HCT116 (cell line): ENCODE data around the gene DPH6. TPM values are rescaled to one million over a fixed set of nuclear protein-coding genes. Genes with fewer than 3 reads are reported as not detected.

Experiments used
- ATAC-seq: fragments of 200-7000 bp; cut with Tn5 transposase; 2 replicates; pipeline ENCODE4 v1.9.1; 2020; ENCODE audit warnings: mild to moderate bottlenecking, moderate library complexity
- BruUV-seq: library from RNA; stranded (reverse); fragments of 400-500 nt; replicated peaks from 2 replicates; lab custom pipeline; 2021; lab: Mats Ljungman, UMichigan
- CTCF ChIA-PET: fragments of 300-600 bp; sonication (Branson Sonifier 250); formaldehyde crosslinking; loops from one replicate; lab custom pipeline; 2021; ENCODE audit warnings: antibody characterized with exemption; lab: Charles Lee
- POLR2A ChIA-PET: fragments of 300-600, 350-600 bp; sonication (Branson Sonifier 250); formaldehyde crosslinking; loops from one replicate; lab custom pipeline; 2021; ENCODE audit warnings: antibody characterized with exemption; lab: Charles Lee
- RAD21 ChIA-PET, 2 experiments: fragments of 300-600 bp; sonication (Branson Sonifier 250); formaldehyde crosslinking; loops; one replicate each; lab custom pipeline; 2023; ENCODE audit warnings: low total read pairs in 2 of 2; ENCODE audit not compliant: uncharacterized antibody in 2 of 2, unreplicated experiment in 2 of 2, low non-redundant PET in 1 of 2; lab: Charles Lee
- DNase-seq: peaks from one replicate; pipeline ENCODE4 v3.0.0-alpha.2; 2010; ENCODE audit warnings: low read depth, low spot score
- H2AFZ ChIP-seq: fragments of 200-600 bp; shearing (Covaris generic), sonication (generic); 2 replicates; pipeline ENCODE4 v1.6.1; 2017; ENCODE audit warnings: low read depth, mixed run types, mixed read lengths, antibody characterized with exemption, low read length; ENCODE audit not compliant: poor library complexity, severe bottlenecking
- H3K27ac ChIP-seq: 2 replicates; pipeline ENCODE4 v1.5.1; 2012; ENCODE audit warnings: low read depth, low read length
- H3K27me3 ChIP-seq: fragments of 200-600 bp; sonication (generic); 2 replicates; pipeline ENCODE4 v1.6.1; 2016; ENCODE audit warnings: mixed run types, low read length, mixed read lengths; ENCODE audit not compliant: insufficient read depth
- H3K36me3 ChIP-seq, 2 experiments: fragments of 200-500 bp in 1 of 2; fragments of 200-600 bp in 1 of 2; sonication (Bioruptor generic) in 1 of 2; sonication (generic) in 1 of 2; 2 replicates each; pipeline versions ENCODE4 v1.5.1 to v1.6.1; 2014 to 2016; ENCODE audit warnings: low read length in 2 of 2, inconsistent platforms in 1 of 2, mixed read lengths in 1 of 2, mixed run types in 1 of 2; ENCODE audit not compliant: insufficient read depth in 2 of 2, control insufficient read depth in 1 of 2
- H3K4me1 ChIP-seq, 2 experiments: fragments of 200-600 bp in 1 of 2; sonication (generic) in 1 of 2; 2 replicates each; pipeline versions ENCODE4 v1.5.1 to v1.6.1; 2012 to 2017; ENCODE audit warnings: low read length in 2 of 2, inconsistent platforms in 1 of 2, mild to moderate bottlenecking in 1 of 2, mixed read lengths in 1 of 2, mixed run types in 1 of 2, moderate library complexity in 1 of 2; ENCODE audit not compliant: insufficient read depth in 2 of 2, control insufficient read depth in 1 of 2
- H3K4me2 ChIP-seq: fragments of 200-600 bp; sonication (generic); 2 replicates; pipeline ENCODE4 v1.6.1; 2017; ENCODE audit warnings: mixed run types, low read length, mixed read lengths
- H3K4me3 ChIP-seq, 2 experiments: fragments of 200-600 bp in 1 of 2; sonication (generic) in 1 of 2; replicated peaks in 1 of 2; 2 replicates each; pipeline ENCODE4 v1.5.1; 2011 to 2016; ENCODE audit warnings: low read length in 2 of 2, control low read depth in 1 of 2, low read depth in 1 of 2, mild to moderate bottlenecking in 1 of 2, mixed read lengths in 1 of 2, mixed run types in 1 of 2
- H3K79me2 ChIP-seq: fragments of 200-600 bp; sonication (generic); 2 replicates; pipeline ENCODE4 v1.6.1; 2017; ENCODE audit warnings: mild to moderate bottlenecking, mixed run types, low read length, moderate library complexity, mixed read lengths; ENCODE audit not compliant: insufficient read depth
- H3K9ac ChIP-seq: fragments of 200-600 bp; sonication (generic); 2 replicates; pipeline ENCODE4 v1.6.1; 2016; ENCODE audit warnings: low read length, mixed read lengths
- H3K9me2 ChIP-seq: fragments of 200-600 bp; sonication (generic), shearing (Covaris generic); 2 replicates; pipeline ENCODE4 v1.6.1; 2017; ENCODE audit warnings: mixed run types, mild to moderate bottlenecking, moderate library complexity; ENCODE audit not compliant: insufficient read depth
- H3K9me3 ChIP-seq, 2 experiments: fragments of 200-500 bp in 1 of 2; fragments of 200-600 bp in 1 of 2; sonication (Bioruptor generic) in 1 of 2; sonication (generic) in 1 of 2; 2 replicates each; pipeline ENCODE4 v1.6.1; 2014 to 2017; ENCODE audit warnings: low read length in 2 of 2, mixed read lengths in 2 of 2, inconsistent platforms in 1 of 2, low read depth in 1 of 2, mild to moderate bottlenecking in 1 of 2, mixed run types in 1 of 2, moderate library complexity in 1 of 2; ENCODE audit not compliant: control insufficient read depth in 1 of 2, insufficient read depth in 1 of 2
- H4K20me1 ChIP-seq: fragments of 200-600 bp; sonication (generic), shearing (Covaris generic); 2 replicates; pipeline ENCODE4 v1.6.1; 2017; ENCODE audit warnings: mixed run types, mild to moderate bottlenecking, moderate library complexity; ENCODE audit not compliant: insufficient read depth
- CBX3 ChIP-seq: IDR thresholded peaks from 2 replicates; pipeline ENCODE4 v1.6.1; 2012; ENCODE audit warnings: low read depth
- CTCF ChIP-seq, 3 experiments: fragments of 200-600 bp in 1 of 3; sonication (generic) in 1 of 3; IDR thresholded peaks in 2 of 3; conservative IDR thresholded peaks in 1 of 3; 2 replicates each; pipeline ENCODE4 v1.5.1; 2012 to 2017; ENCODE audit warnings: low read depth in 2 of 3, low read length in 2 of 3, antibody characterized with exemption in 1 of 3, borderline replicate concordance in 1 of 3, control low read depth in 1 of 3, mild to moderate bottlenecking in 1 of 3, mixed read lengths in 1 of 3, mixed run types in 1 of 3, moderate library complexity in 1 of 3; ENCODE audit not compliant: insufficient read depth in 1 of 3
- EGR1 ChIP-seq: IDR thresholded peaks from 2 replicates; pipeline ENCODE4 v1.6.1; 2012; ENCODE audit warnings: low read depth
- EZH2phosphoT487 ChIP-seq: fragments of 200-600 bp; IDR thresholded peaks from 2 replicates; pipeline ENCODE4 v1.6.1; 2018; ENCODE audit warnings: antibody characterized with exemption, borderline replicate concordance
- FOSL1 ChIP-seq: IDR thresholded peaks from 2 replicates; pipeline ENCODE4 v1.6.1; 2012; ENCODE audit warnings: low read depth
- MAX ChIP-seq: IDR thresholded peaks from 2 replicates; pipeline ENCODE4 v1.6.1; 2012
- POLR2A ChIP-seq: IDR thresholded peaks from 2 replicates; pipeline ENCODE4 v1.7.0; 2011; ENCODE audit warnings: borderline replicate concordance; ENCODE audit not compliant: insufficient read depth, insufficient read length; ENCODE audit errors: extremely low read depth
- POLR2AphosphoS5 ChIP-seq: IDR thresholded peaks from 2 replicates; pipeline ENCODE4 v1.6.1; 2011; ENCODE audit warnings: mild to moderate bottlenecking, low read depth, low read length, moderate library complexity
- REST ChIP-seq: IDR thresholded peaks from 2 replicates; pipeline ENCODE4 v1.6.1; 2012; ENCODE audit warnings: low read depth
- SP1 ChIP-seq: IDR thresholded peaks from 2 replicates; pipeline ENCODE4 v1.6.1; 2012; ENCODE audit warnings: low read depth
- YY1 ChIP-seq: IDR thresholded peaks from 2 replicates; pipeline ENCODE4 v1.6.1; 2011; ENCODE audit warnings: low read length, low read depth, moderate library complexity, mild to moderate bottlenecking; ENCODE audit not compliant: insufficient replicate concordance; ENCODE audit errors: extremely low read depth
- ZNF274 ChIP-seq: fragments of 200-500 bp; sonication (Bioruptor generic); IDR thresholded peaks from 2 replicates; pipeline ENCODE4 v1.6.1; 2014; ENCODE audit warnings: mild to moderate bottlenecking, low read depth, low read length, inconsistent platforms
- intact Hi-C: fragments of 100-400 bp; cut with micrococcal nuclease; formaldehyde crosslinking; loops from 2 replicates; pipeline ENCODE4 v1.10.0; 2022
- total RNA-seq: library from RNA; stranded (reverse); gene quantifications from one replicate; pipeline ENCODE4 v1.2.1, GENCODE V29; 2021; ENCODE audit not compliant: unreplicated experiment

Gene DPH6
- total RNA-seq, 1 experiment from 2014 or later: 18.2 TPM

- no peak for TF ChIP-seq REST
Measured at GRCh38 chr15:35557544-35557943, 11.6 kb upstream of the DPH6 start (continued).

- Histone ChIP-seq H3K9me3 (no peaks in the 10 kb centered on the region), H3K4me1 (peaks cover 12 to 14% of the 10 kb centered on the region in 2 experiments), H3K79me2 (no peaks in the 10 kb centered on the region), H4K20me1 (no peaks in the 10 kb centered on the region), H2AFZ (no peak overlapping the region), H3K9me2 (no peaks in the 10 kb centered on the region), H3K36me3 (no peaks in the 10 kb centered on the region), H3K4me2 (peak overlapping the region; percentile 43), H3K4me3 (no peak overlapping the region; a peak in 1 of 4 replicates), H3K27ac (peak overlapping the region; percentile 4; the same call in 1 of the 2 replicates), H3K9ac (no peak overlapping the region), H3K27me3 (no peaks in the 10 kb centered on the region)
- no peak for DNase-seq
- BruUV-seq: no TSS peak
- no peak for TF ChIP-seq POLR2AphosphoS5
- no peak for TF ChIP-seq MAX
- TF ChIP-seq FOSL1: no peak
- TF ChIP-seq EGR1: no peak
- TF ChIP-seq YY1: no peak
- no peak for TF ChIP-seq EZH2phosphoT487
- TF ChIP-seq CBX3: no peak
- TF ChIP-seq SP1: no peak
- no peak for TF ChIP-seq CTCF (IDR thresholded peaks at IDR 0.05 in 2 of 3, conservative IDR thresholded peaks at IDR 0.05 in 1 of 3; ENCODE audit: borderline replicate concordance in 1 of 3, insufficient read depth in 1 of 3, low read depth in 2 of 3, low read length in 2 of 3)
- no peak for TF ChIP-seq REST
- TF ChIP-seq ZNF274: no peak
- no peak for TF ChIP-seq POLR2A
- ChIA-PET RAD21 (no interaction called here), POLR2A (no interaction called here), CTCF (no interaction called here)
- peak; percentile 69 for ATAC-seq
- intact Hi-C loops: no loop called here
Measured at GRCh38 chr15:35557012-35557411, 11.0 kb upstream of the DPH6 start.
